ENCODE results near the gene TAF11L4.
"Not testable (repeated sequence)": the region's sequence is repeated elsewhere in the genome, so short reads cannot be mapped to it uniquely, and the experiment has no call there.

The TAF11L4 gene

GRCh38 chr5:17521501-17521900 lies at the start of gene TAF11L4:
Gene TAF11L4, plus strand, starts transcription at chr5:17521801.
- in situ Hi-C loops (cut with MboI; ENCODE audit: low sequenced_read_pairs, unreplicated experiment); DNase-seq (ENCODE audit: low spot score): not testable (repeated sequence)

- in situ Hi-C loops (cut with MboI; ENCODE audit: low sequenced_read_pairs, unreplicated experiment); DNase-seq (ENCODE audit: low spot score): not testable (repeated sequence)
These were observed 46.5 kb upstream of the TAF11L4 start for GRCh38 chr5:17475064-17475463.

- TF ChIP-seq, protein P1, sequence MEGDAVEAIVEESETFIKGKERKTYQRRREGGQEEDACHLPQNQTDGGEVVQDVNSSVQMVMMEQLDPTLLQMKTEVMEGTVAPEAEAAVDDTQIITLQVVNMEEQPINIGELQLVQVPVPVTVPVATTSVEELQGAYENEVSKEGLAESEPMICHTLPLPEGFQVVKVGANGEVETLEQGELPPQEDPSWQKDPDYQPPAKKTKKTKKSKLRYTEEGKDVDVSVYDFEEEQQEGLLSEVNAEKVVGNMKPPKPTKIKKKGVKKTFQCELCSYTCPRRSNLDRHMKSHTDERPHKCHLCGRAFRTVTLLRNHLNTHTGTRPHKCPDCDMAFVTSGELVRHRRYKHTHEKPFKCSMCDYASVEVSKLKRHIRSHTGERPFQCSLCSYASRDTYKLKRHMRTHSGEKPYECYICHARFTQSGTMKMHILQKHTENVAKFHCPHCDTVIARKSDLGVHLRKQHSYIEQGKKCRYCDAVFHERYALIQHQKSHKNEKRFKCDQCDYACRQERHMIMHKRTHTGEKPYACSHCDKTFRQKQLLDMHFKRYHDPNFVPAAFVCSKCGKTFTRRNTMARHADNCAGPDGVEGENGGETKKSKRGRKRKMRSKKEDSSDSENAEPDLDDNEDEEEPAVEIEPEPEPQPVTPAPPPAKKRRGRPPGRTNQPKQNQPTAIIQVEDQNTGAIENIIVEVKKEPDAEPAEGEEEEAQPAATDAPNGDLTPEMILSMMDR (IDR thresholded peaks at IDR 0.05; ENCODE audit: borderline replicate concordance, control extremely low read depth, extremely low read depth, insufficient read depth, missing control alignments), result no peak
- in situ Hi-C loops (cut with MboI; ENCODE audit: low sequenced_read_pairs, unreplicated experiment), result no loop called here
- DNase-seq (ENCODE audit: low spot score), result no peak
These were observed 44.6 kb upstream of the TAF11L4 start for GRCh38 chr5:17477043-17477442.

DNA sequence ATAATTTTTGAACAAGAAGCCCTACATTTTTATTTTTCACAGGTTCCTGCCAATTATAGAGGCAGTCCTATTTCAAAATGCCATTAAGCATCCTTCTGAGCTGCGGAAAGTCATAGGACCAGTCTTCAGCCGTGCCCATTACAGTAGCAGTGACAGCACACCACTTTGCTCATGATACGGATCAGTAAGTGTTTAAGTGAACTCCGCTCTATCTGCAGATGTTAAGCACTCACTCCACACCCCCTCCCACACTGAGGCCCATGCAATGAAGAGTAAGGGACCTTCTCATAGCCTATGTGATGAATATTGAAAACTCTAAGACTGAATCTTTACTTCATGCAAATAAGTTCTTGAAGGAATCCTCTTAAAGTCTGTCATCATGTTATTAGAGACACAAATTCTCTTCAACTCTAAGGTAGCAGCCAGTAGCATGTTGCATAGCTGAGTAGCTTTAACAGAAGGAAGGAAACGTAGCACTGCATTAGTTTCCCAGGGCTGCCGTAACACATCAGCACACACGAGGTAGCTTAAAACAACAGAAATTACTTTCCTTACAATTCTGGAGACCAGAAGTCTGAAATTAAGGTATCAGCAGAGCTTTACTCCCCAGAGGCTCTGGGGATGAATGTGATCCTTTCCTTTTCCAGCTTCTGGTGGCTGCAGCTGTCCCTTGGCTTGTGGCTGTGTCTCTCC lies 43.9 kb upstream of the TAF11L4 start:
- in situ Hi-C loops (cut with MboI; ENCODE audit: low sequenced_read_pairs, unreplicated experiment), result no loop called here
- no peak for DNase-seq (ENCODE audit: low spot score)

DNA sequence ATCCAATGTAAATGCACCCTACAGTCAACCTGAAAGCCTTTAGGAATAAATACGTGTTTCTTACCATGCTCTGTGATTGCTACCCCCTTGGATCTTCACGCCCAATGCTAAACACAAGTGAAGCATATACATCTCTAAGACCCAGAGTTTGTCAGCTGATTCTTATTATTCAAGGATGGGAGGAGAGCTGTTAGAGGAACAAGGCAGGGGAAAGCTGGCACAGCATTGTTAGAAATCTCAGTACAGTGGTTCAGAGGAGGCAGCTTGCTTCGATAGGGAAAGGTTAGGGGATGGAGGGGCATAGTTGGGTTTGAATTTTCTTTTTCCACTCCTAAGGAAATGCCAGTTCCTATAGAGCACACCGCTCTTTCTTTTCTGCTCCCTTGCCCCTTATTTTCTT lies 40.2 kb upstream of the TAF11L4 start:
- no peak for DNase-seq (ENCODE audit: low spot score)
- in situ Hi-C loops (cut with MboI; ENCODE audit: low sequenced_read_pairs, unreplicated experiment), result no loop called here
- TF ChIP-seq, protein P1 (IDR thresholded peaks at IDR 0.05; ENCODE audit: borderline replicate concordance, control extremely low read depth, extremely low read depth, insufficient read depth, missing control alignments), result no peak

More for the DNA sequence above, 43.9 kb upstream of the TAF11L4 start:
- TF ChIP-seq, protein P1 (IDR thresholded peaks at IDR 0.05; ENCODE audit: borderline replicate concordance, control extremely low read depth, extremely low read depth, insufficient read depth, missing control alignments), result no peak

DNA sequence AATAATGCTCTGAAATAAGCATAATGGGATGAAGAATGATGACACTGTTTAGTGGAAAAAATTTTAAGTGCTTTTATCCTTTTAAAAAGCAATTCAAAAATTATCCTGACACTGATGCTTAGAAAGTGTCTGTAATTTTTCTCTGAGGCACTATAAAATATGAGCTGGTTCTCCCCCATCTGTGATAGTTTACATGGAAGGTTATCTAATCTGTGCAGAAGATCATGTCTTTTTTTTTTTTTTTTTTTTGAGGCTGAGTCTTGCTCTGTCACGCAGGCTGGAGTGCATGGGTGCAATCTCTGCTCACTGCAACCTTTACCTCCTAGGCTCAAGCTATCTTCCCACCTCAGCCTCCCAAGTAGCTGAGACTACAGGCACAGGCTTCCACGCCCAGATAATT lies 38.8 kb upstream of the TAF11L4 start:
- DNase-seq (ENCODE audit: low spot score), result no peak
- in situ Hi-C loops (cut with MboI; ENCODE audit: low sequenced_read_pairs, unreplicated experiment), result no loop called here
- TF ChIP-seq, protein P1 (IDR thresholded peaks at IDR 0.05; ENCODE audit: borderline replicate concordance, control extremely low read depth, extremely low read depth, insufficient read depth, missing control alignments), result no peak

DNA sequence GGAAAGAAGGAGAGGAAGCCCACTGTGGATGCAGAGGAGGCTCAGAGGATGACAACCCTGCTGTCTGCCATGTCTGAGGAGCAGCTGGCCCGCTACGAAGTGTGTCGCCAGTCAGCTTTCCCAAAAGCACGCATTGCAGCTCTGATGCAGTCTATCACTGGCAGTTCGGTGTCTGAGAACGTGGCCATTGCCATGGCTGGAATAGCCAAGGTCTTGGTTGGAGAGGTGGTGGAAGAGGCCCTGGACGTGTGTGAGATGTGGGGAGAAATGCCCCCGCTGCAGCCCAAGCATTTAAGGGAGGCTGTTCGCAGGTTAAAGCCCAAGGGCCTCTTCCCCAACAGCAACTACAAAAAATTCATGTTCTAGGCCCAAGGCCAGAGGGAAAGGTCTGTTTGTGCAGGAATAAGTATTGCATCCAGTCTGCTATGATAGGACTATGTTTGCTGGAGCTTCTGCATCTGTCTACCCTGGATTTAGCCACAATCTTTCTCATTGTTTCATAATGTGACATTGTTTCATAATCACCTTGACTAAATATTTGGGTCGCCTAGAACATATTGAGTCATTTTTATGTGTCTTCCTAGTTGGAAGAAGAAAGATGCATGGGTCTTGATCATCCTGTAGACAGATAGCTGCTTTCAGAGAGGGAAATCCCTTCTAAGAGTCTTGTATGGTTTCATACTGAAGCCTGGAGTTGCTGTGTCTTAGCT lies 35.0 kb upstream of the TAF11L4 start:
- in situ Hi-C loops (cut with MboI; ENCODE audit: low sequenced_read_pairs, unreplicated experiment); DNase-seq (ENCODE audit: low spot score): not testable (repeated sequence)

DNA sequence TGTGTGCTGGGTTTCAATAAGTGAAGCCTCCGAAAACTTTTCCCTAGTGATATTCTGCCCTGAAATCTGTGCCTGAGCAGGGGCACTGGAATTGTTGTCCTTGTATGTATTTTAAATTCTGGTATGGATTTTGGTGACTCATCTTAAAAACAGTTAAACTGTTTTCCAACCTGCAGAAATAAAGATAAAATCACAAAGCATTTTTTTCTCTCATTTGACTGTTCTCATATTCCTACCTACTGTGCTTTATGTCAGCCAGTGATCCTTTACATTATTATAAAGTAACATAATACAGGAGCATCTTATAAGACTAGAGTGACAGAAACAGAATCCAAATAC lies 34.5 kb upstream of the TAF11L4 start:
- no peak for DNase-seq (ENCODE audit: low spot score)
- in situ Hi-C loops (cut with MboI; ENCODE audit: low sequenced_read_pairs, unreplicated experiment), result no loop called here
- TF ChIP-seq, protein P1 (IDR thresholded peaks at IDR 0.05; ENCODE audit: borderline replicate concordance, control extremely low read depth, extremely low read depth, insufficient read depth, missing control alignments), result no peak

- DNase-seq (ENCODE audit: low spot score); in situ Hi-C loops (cut with MboI; ENCODE audit: low sequenced_read_pairs, unreplicated experiment): not testable (repeated sequence)
These were observed 30.3 kb upstream of the TAF11L4 start for GRCh38 chr5:17491257-17491656.
